ENCODE results near the gene RUNX2. TPM values are rescaled to one million over a fixed set of nuclear protein-coding genes. Genes with fewer than 3 reads are reported as not detected.

RUNX2 gene
- total RNA-seq, 4 donors from 2014 or later: 0.26 to 6.2 (median 2.1) TPM

- H3K36me3 ChIP-seq: no peaks in the 10 kb centered on the region
- DNase-seq: no peak
- intact Hi-C loops (cut with DNase I; ENCODE audit: low total_unique reads): no loop called here
- H3K27me3 ChIP-seq: no peaks in the 10 kb centered on the region
- H3K27ac ChIP-seq: no peak overlapping the region
- H3K4me1 ChIP-seq: no peaks in the 10 kb centered on the region
- H3K4me3 ChIP-seq: no peak overlapping the region
- TF ChIP-seq POLR2A (IDR thresholded peaks at IDR 0.05) (no peak), CTCF (IDR thresholded peaks at IDR 0.05) (no peak)
- no peaks in the 10 kb centered on the region for H3K9me3 ChIP-seq
These were observed 319.5 kb downstream of the RUNX2 start for GRCh38 chr6:45647341-45648261.

GRCh38 chr6:45648262-45648620 is 320.1 kb downstream of the RUNX2 start:
- no peak for DNase-seq
- no peaks in the 10 kb centered on the region for H3K27me3 ChIP-seq
- no peaks in the 10 kb centered on the region for H3K9me3 ChIP-seq
- H3K4me1 ChIP-seq: no peaks in the 10 kb centered on the region
- no peak overlapping the region for H3K4me3 ChIP-seq
- no peak for TF ChIP-seq POLR2A (IDR thresholded peaks at IDR 0.05)
- TF ChIP-seq CTCF (IDR thresholded peaks at IDR 0.05): no peak
- no peaks in the 10 kb centered on the region for H3K36me3 ChIP-seq
- intact Hi-C loops (cut with DNase I; ENCODE audit: low total_unique reads): no loop called here
- H3K27ac ChIP-seq: no peak overlapping the region

GRCh38 chr6:45650524-45651135 is 322.5 kb downstream of the RUNX2 start:
- Histone ChIP-seq H3K27ac (no peak overlapping the region), H3K4me3 (no peak overlapping the region), H3K9me3 (no peaks in the 10 kb centered on the region), H3K4me1 (no peaks in the 10 kb centered on the region), H3K27me3 (no peaks in the 10 kb centered on the region), H3K36me3 (no peaks in the 10 kb centered on the region)
- intact Hi-C loops (cut with DNase I; ENCODE audit: low total_unique reads): no loop called here
- no peak for DNase-seq
- TF ChIP-seq POLR2A (IDR thresholded peaks at IDR 0.05): no peak
- TF ChIP-seq CTCF (IDR thresholded peaks at IDR 0.05): no peak

GRCh38 chr6:45651301-45651700 is 323.2 kb downstream of the RUNX2 start:
- intact Hi-C loops (cut with DNase I; ENCODE audit: low total_unique reads): no loop called here
- H3K27me3 ChIP-seq: no peaks in the 10 kb centered on the region
- H3K27ac ChIP-seq: no peak overlapping the region
- H3K9me3 ChIP-seq: no peaks in the 10 kb centered on the region
- no peak for DNase-seq
- TF ChIP-seq POLR2A (IDR thresholded peaks at IDR 0.05): no peak
- no peak for TF ChIP-seq CTCF (IDR thresholded peaks at IDR 0.05)
- H3K4me1 ChIP-seq: no peaks in the 10 kb centered on the region
- H3K4me3 ChIP-seq: no peak overlapping the region
- no peaks in the 10 kb centered on the region for H3K36me3 ChIP-seq

GRCh38 chr6:45652416-45652815 is 324.3 kb downstream of the RUNX2 start:
- intact Hi-C loops (cut with DNase I; ENCODE audit: low total_unique reads): no loop called here

More at GRCh38 chr6:45652416-45652815, 324.3 kb downstream of the RUNX2 start:
- TF ChIP-seq POLR2A (IDR thresholded peaks at IDR 0.05): no peak
- TF ChIP-seq CTCF (IDR thresholded peaks at IDR 0.05): no peak
- H3K27ac ChIP-seq: no peak overlapping the region
- no peaks in the 10 kb centered on the region for H3K27me3 ChIP-seq
- no peak for DNase-seq
- no peaks in the 10 kb centered on the region for H3K36me3 ChIP-seq
- H3K9me3 ChIP-seq: no peaks in the 10 kb centered on the region
- no peaks in the 10 kb centered on the region for H3K4me1 ChIP-seq
- H3K4me3 ChIP-seq: no peak overlapping the region

Measured in uterus (tissue), 4 donors.